ENCODE data around the gene NANOGP8. TPM values are rescaled to one million over a fixed set of nuclear protein-coding genes. Genes with fewer than 3 reads are reported as not detected.
A peak's percentile ranks its signal among the peaks of the same experiment; 100 is the strongest.

Gene NANOGP8
- total and polyA plus RNA-seq, 4 donors: 0.17 TPM; not detected in 3

GRCh38 chr15:35101335-35101734 lies 16.2 kb upstream of the NANOGP8 start:
- H3K36me3 ChIP-seq (ENCODE audit: control insufficient read depth in 4 of 4, insufficient read depth in 3 of 4, low read depth in 1 of 4, low read length in 3 of 4): no peaks in the 10 kb centered on the region
- no peak overlapping the region for H3K27ac ChIP-seq (ENCODE audit: low read depth in 1 of 2, low read length in 2 of 2)
- no peak overlapping the region for H3K4me3 ChIP-seq (ENCODE audit: low read depth in 1 of 3, low read length in 3 of 3)
- DNase-seq (ENCODE audit: low spot score): no peak
- no peaks in the 10 kb centered on the region for H3K9me3 ChIP-seq (ENCODE audit: control insufficient read depth in 4 of 4, low read length in 3 of 4)
- peaks cover 2 to 16% (median 8%) of the 10 kb centered on the region in 4 donors for H3K4me1 ChIP-seq (ENCODE audit: control insufficient read depth in 4 of 4, insufficient read depth in 4 of 4, low read length in 3 of 4)
- TF ChIP-seq GABPA (IDR thresholded peaks at IDR 0.05 in 1 of 2, conservative IDR thresholded peaks at IDR 0.05 in 1 of 2): no peak
- TF ChIP-seq SP1 (IDR thresholded peaks at IDR 0.05): peak; percentile 71
- peak; percentile 25 for TF ChIP-seq REST (IDR thresholded peaks at IDR 0.05)
- TF ChIP-seq, protein P1, sequence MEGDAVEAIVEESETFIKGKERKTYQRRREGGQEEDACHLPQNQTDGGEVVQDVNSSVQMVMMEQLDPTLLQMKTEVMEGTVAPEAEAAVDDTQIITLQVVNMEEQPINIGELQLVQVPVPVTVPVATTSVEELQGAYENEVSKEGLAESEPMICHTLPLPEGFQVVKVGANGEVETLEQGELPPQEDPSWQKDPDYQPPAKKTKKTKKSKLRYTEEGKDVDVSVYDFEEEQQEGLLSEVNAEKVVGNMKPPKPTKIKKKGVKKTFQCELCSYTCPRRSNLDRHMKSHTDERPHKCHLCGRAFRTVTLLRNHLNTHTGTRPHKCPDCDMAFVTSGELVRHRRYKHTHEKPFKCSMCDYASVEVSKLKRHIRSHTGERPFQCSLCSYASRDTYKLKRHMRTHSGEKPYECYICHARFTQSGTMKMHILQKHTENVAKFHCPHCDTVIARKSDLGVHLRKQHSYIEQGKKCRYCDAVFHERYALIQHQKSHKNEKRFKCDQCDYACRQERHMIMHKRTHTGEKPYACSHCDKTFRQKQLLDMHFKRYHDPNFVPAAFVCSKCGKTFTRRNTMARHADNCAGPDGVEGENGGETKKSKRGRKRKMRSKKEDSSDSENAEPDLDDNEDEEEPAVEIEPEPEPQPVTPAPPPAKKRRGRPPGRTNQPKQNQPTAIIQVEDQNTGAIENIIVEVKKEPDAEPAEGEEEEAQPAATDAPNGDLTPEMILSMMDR (IDR thresholded peaks at IDR 0.05; ENCODE audit: low read depth, low read length, missing input control): no peak
- TF ChIP-seq, protein P2, sequence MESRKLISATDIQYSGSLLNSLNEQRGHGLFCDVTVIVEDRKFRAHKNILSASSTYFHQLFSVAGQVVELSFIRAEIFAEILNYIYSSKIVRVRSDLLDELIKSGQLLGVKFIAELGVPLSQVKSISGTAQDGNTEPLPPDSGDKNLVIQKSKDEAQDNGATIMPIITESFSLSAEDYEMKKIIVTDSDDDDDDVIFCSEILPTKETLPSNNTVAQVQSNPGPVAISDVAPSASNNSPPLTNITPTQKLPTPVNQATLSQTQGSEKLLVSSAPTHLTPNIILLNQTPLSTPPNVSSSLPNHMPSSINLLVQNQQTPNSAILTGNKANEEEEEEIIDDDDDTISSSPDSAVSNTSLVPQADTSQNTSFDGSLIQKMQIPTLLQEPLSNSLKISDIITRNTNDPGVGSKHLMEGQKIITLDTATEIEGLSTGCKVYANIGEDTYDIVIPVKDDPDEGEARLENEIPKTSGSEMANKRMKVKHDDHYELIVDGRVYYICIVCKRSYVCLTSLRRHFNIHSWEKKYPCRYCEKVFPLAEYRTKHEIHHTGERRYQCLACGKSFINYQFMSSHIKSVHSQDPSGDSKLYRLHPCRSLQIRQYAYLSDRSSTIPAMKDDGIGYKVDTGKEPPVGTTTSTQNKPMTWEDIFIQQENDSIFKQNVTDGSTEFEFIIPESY (IDR thresholded peaks at IDR 0.05): peak; percentile 32
- peak; percentile 71 to 77 for TF ChIP-seq HNF4A (conservative IDR thresholded peaks at IDR 0.05)
- no peak for TF ChIP-seq TAF1 (conservative IDR thresholded peaks at IDR 0.05)
- TF ChIP-seq MAX (IDR thresholded peaks at IDR 0.05): peak; percentile 68
- TF ChIP-seq FOXA2 (IDR thresholded peaks at IDR 0.05): peak; percentile 86
- TF ChIP-seq YY1 (IDR thresholded peaks at IDR 0.05): peak; percentile 62
- peak; percentile 87 for TF ChIP-seq FOXA1 (IDR thresholded peaks at IDR 0.05)
- no peak for TF ChIP-seq JUND (IDR thresholded peaks at IDR 0.05)
- no peak for TF ChIP-seq NR2F2 (IDR thresholded peaks at IDR 0.05)
- peak; percentile 72 to 88 for TF ChIP-seq RXRA (IDR thresholded peaks at IDR 0.05)
- no peak for TF ChIP-seq EGR1 (IDR thresholded peaks at IDR 0.05; ENCODE audit: low read depth in 2 of 2)
- peak in 1 of 2 donors; percentile 28 for TF ChIP-seq RAD21 (IDR thresholded peaks at IDR 0.05)
- TF ChIP-seq, protein P3, sequence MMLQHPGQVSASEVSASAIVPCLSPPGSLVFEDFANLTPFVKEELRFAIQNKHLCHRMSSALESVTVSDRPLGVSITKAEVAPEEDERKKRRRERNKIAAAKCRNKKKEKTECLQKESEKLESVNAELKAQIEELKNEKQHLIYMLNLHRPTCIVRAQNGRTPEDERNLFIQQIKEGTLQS (IDR thresholded peaks at IDR 0.05): no peak
- peak; percentile 54 for TF ChIP-seq HNF4G (IDR thresholded peaks at IDR 0.05)
- no peak overlapping the region for H3K9ac ChIP-seq (ENCODE audit: low read depth in 1 of 2, low read length in 2 of 2)
- H3K27me3 ChIP-seq (ENCODE audit: control insufficient read depth in 4 of 4, insufficient read depth in 4 of 4, low read length in 3 of 4): no peaks in the 10 kb centered on the region
